Lower lobe of right lung (tissue), 2 donors: ENCODE measurements around the gene NELFA. TPM values are rescaled to one million over a fixed set of nuclear protein-coding genes. Genes with fewer than 3 reads are reported as not detected.

Experiments
- ATAC-seq, 2 donors: fragments of 200-7000 bp; cut with Tn5 transposase; one replicate each; pipeline ENCODE4 v1.9.1; 2020 to 2022; ENCODE audit warnings: mild to moderate bottlenecking in 2 of 2, moderate library complexity in 2 of 2
- DNase-seq: peaks from one replicate; pipeline ENCODE4 v3.0.0-alpha.2; 2020
- H3K27ac ChIP-seq: fragments of 200-600 bp; one replicate; pipeline ENCODE4 v1.8.0; 2022
- H3K27me3 ChIP-seq: fragments of 200-600 bp; one replicate; pipeline ENCODE4 v1.8.0; 2022; ENCODE audit warnings: low read depth
- H3K36me3 ChIP-seq: fragments of 200-600 bp; one replicate; pipeline ENCODE4 v1.8.0; 2022; ENCODE audit warnings: mild to moderate bottlenecking
- H3K4me1 ChIP-seq: fragments of 200-600 bp; one replicate; pipeline ENCODE4 v1.8.0; 2022
- H3K4me3 ChIP-seq: fragments of 200-600 bp; one replicate; pipeline ENCODE4 v1.8.0; 2022; ENCODE audit warnings: mild to moderate bottlenecking
- H3K9me3 ChIP-seq: fragments of 200-600 bp; one replicate; pipeline ENCODE4 v1.8.0; 2022
- CTCF ChIP-seq: fragments of 200-600 bp; IDR thresholded peaks from one replicate; pipeline ENCODE4 v1.8.0; 2022; ENCODE audit warnings: antibody characterized with exemption, mild to moderate bottlenecking
- intact Hi-C: fragments of 100-400 bp; cut with DNase I; formaldehyde crosslinking; loops from one replicate; pipeline ENCODE4 v1.11.0; 2022
- total RNA-seq: library from RNA; stranded (reverse); fragmentation: NEBNext Ultra II Directional; extraction: Animal tissue kit (Norgen Biotek cat#: 25700); gene quantifications from one replicate; pipeline ENCODE4 v1.2.1, GENCODE V29; 2021
- donor health status: DM: no; HTN: yes; CAD: no; lungs with severe emphysema.

NELFA gene
- total RNA-seq, 1 donor from 2014 or later: 22.6 TPM

GRCh38 chr4:1969928-1970723 is 38.6 kb downstream of the NELFA start:
- DNase-seq (peak; percentile 17), ATAC-seq (no peak)
- H3K4me3 ChIP-seq: no peak overlapping the region
- H3K36me3 ChIP-seq: peaks cover 51% of the 10 kb centered on the region
- no peak for TF ChIP-seq CTCF
- H3K27ac ChIP-seq: no peak overlapping the region
- intact Hi-C loops: no loop called here
- no peaks in the 10 kb centered on the region for H3K27me3 ChIP-seq
- no peaks in the 10 kb centered on the region for H3K4me1 ChIP-seq
- H3K9me3 ChIP-seq: no peaks in the 10 kb centered on the region

GRCh38 chr4:1968686-1969295 is 40.0 kb downstream of the NELFA start:
- H3K9me3 ChIP-seq: no peaks in the 10 kb centered on the region
- no peak for TF ChIP-seq CTCF
- no peak for ATAC-seq
- no peaks in the 10 kb centered on the region for H3K4me1 ChIP-seq
- intact Hi-C loops: no loop called here
- H3K27me3 ChIP-seq: no peaks in the 10 kb centered on the region
- no peak overlapping the region for H3K27ac ChIP-seq
- H3K36me3 ChIP-seq: peaks cover 44% of the 10 kb centered on the region
- no peak for DNase-seq
- no peak overlapping the region for H3K4me3 ChIP-seq

GRCh38 chr4:1967512-1968149 is 41.1 kb downstream of the NELFA start:
- intact Hi-C loops: no loop called here
- no peak for ATAC-seq
- no peaks in the 10 kb centered on the region for H3K27me3 ChIP-seq
- peaks cover 43% of the 10 kb centered on the region for H3K36me3 ChIP-seq
- no peak for TF ChIP-seq CTCF
- no peaks in the 10 kb centered on the region for H3K9me3 ChIP-seq
- no peaks in the 10 kb centered on the region for H3K4me1 ChIP-seq
- no peak for DNase-seq
- H3K4me3 ChIP-seq: no peak overlapping the region
- H3K27ac ChIP-seq: no peak overlapping the region

- Histone ChIP-seq H3K4me3 (no peak overlapping the region), H3K4me1 (no peaks in the 10 kb centered on the region), H3K27me3 (no peaks in the 10 kb centered on the region), H3K9me3 (no peaks in the 10 kb centered on the region), H3K36me3 (peaks cover 54% of the 10 kb centered on the region), H3K27ac (no peak overlapping the region)
- DNase-seq (no peak), ATAC-seq (no peak)
- TF ChIP-seq CTCF: no peak
- intact Hi-C loops: no loop called here
Measured at GRCh38 chr4:1964971-1965370, 43.8 kb downstream of the NELFA start.

- no peak overlapping the region for H3K27ac ChIP-seq
- H3K9me3 ChIP-seq: no peaks in the 10 kb centered on the region
- H3K27me3 ChIP-seq: no peaks in the 10 kb centered on the region
- peak; percentile 41 for DNase-seq
- no peak overlapping the region for H3K4me3 ChIP-seq
- H3K4me1 ChIP-seq: no peaks in the 10 kb centered on the region
- TF ChIP-seq CTCF: no peak
- intact Hi-C loops: no loop called here
- peaks cover 56% of the 10 kb centered on the region for H3K36me3 ChIP-seq
- ATAC-seq: peak in 1 of 2 donors; percentile 23
Measured at GRCh38 chr4:1964443-1964842, 44.3 kb downstream of the NELFA start.
